Stimulated activated naive CD8-positive, alpha-beta T cell treated with anti-CD3 and anti-CD28 coated beads, Interleukin-15, Interleukin-2, amounts not matched to agents 100 ng/mL and 50 ng/mL, for 24 hours (primary cell): ENCODE data around the gene TP73.

Experiments
- H3K27ac Mint-ChIP-seq: one replicate; pipeline ENCODE4 v1.8.0; 2021; ENCODE audit warnings: mild to moderate bottlenecking, mixed read lengths
- H3K27me3 Mint-ChIP-seq: one replicate; pipeline ENCODE4 v1.8.0; 2021; ENCODE audit warnings: mixed read lengths
- H3K36me3 Mint-ChIP-seq: one replicate; pipeline ENCODE4 v1.8.0; 2021; ENCODE audit warnings: low read depth, mixed read lengths
- H3K4me1 Mint-ChIP-seq: one replicate; pipeline ENCODE4 v1.8.0; 2021; ENCODE audit warnings: low read depth, mixed read lengths
- H3K4me3 Mint-ChIP-seq: one replicate; pipeline ENCODE4 v1.8.0; 2021; ENCODE audit warnings: mild to moderate bottlenecking, mixed read lengths
- H3K9me3 Mint-ChIP-seq: one replicate; pipeline ENCODE4 v1.8.0; 2021; ENCODE audit warnings: mixed read lengths

Gene TP73

GRCh38 chr1:3772715-3773571, 120.6 kb downstream of the TP73 start, which contains the start of gene SMIM1:
SMIM1 (plus strand) TSS chr1:3772749; CDS start chr1:3775374, 2,625 bp downstream.
- Mint-ChIP-seq H3K27ac (peak within 1 kb of the TSS; percentile 65), H3K27me3 (no peaks in the 10 kb centered on the region), H3K4me1 (peaks cover 14% of the 10 kb centered on the region), H3K9me3 (no peaks in the 10 kb centered on the region), H3K36me3 (no peaks in the 10 kb centered on the region), H3K4me3 (peak within 1 kb of the TSS; percentile 73)

- Mint-ChIP-seq H3K36me3 (no peaks in the 10 kb centered on the region), H3K27ac (no peak overlapping the region), H3K4me3 (no peak overlapping the region)
Observed at GRCh38 chr1:3773572-3774275, 121.4 kb downstream of the TP73 start.

GRCh38 chr1:3774276-3774945, 122.1 kb downstream of the TP73 start:
- Mint-ChIP-seq H3K27me3 (no peaks in the 10 kb centered on the region), H3K4me1 (peaks cover 14% of the 10 kb centered on the region), H3K9me3 (no peaks in the 10 kb centered on the region), H3K4me3 (no peak overlapping the region), H3K27ac (no peak overlapping the region), H3K36me3 (no peaks in the 10 kb centered on the region)

More at GRCh38 chr1:3773572-3774275, 121.4 kb downstream of the TP73 start:
- no peaks in the 10 kb centered on the region for H3K9me3 Mint-ChIP-seq
- H3K4me1 Mint-ChIP-seq: peaks cover 14% of the 10 kb centered on the region
- no peaks in the 10 kb centered on the region for H3K27me3 Mint-ChIP-seq

- peaks cover 14% of the 10 kb centered on the region for H3K4me1 Mint-ChIP-seq
Observed at GRCh38 chr1:3774946-3775489, 122.7 kb downstream of the TP73 start.

GRCh38 chr1:3775490-3776230, 123.3 kb downstream of the TP73 start:
- peaks cover 14% of the 10 kb centered on the region for H3K4me1 Mint-ChIP-seq
- H3K27ac Mint-ChIP-seq: no peak overlapping the region
- H3K27me3 Mint-ChIP-seq: no peaks in the 10 kb centered on the region
- peaks cover 12% of the 10 kb centered on the region for H3K36me3 Mint-ChIP-seq
- no peak overlapping the region for H3K4me3 Mint-ChIP-seq
- H3K9me3 Mint-ChIP-seq: no peaks in the 10 kb centered on the region

More at GRCh38 chr1:3774946-3775489, 122.7 kb downstream of the TP73 start:
- Mint-ChIP-seq H3K9me3 (no peaks in the 10 kb centered on the region), H3K4me3 (no peak overlapping the region), H3K27ac (no peak overlapping the region), H3K36me3 (peaks cover 5% of the 10 kb centered on the region), H3K27me3 (no peaks in the 10 kb centered on the region)

- H3K4me1 Mint-ChIP-seq: peaks cover 9% of the 10 kb centered on the region
- no peak overlapping the region for H3K4me3 Mint-ChIP-seq
- H3K36me3 Mint-ChIP-seq: peaks cover 19% of the 10 kb centered on the region
- H3K27ac Mint-ChIP-seq: no peak overlapping the region
- H3K27me3 Mint-ChIP-seq: no peaks in the 10 kb centered on the region
- H3K9me3 Mint-ChIP-seq: no peaks in the 10 kb centered on the region
Observed at GRCh38 chr1:3776231-3776961, 124.1 kb downstream of the TP73 start.

- H3K4me3 Mint-ChIP-seq: no peak overlapping the region
- no peaks in the 10 kb centered on the region for H3K9me3 Mint-ChIP-seq
- no peak overlapping the region for H3K27ac Mint-ChIP-seq
- H3K36me3 Mint-ChIP-seq: peaks cover 25% of the 10 kb centered on the region
- H3K4me1 Mint-ChIP-seq: peaks cover 4% of the 10 kb centered on the region
- H3K27me3 Mint-ChIP-seq: no peaks in the 10 kb centered on the region
Observed at GRCh38 chr1:3777078-3777547, 124.8 kb downstream of the TP73 start.

GRCh38 chr1:3777647-3778589, 125.6 kb downstream of the TP73 start:
- no peak overlapping the region for H3K27ac Mint-ChIP-seq
- H3K36me3 Mint-ChIP-seq: peaks cover 31% of the 10 kb centered on the region
- H3K27me3 Mint-ChIP-seq: no peaks in the 10 kb centered on the region
- no peaks in the 10 kb centered on the region for H3K9me3 Mint-ChIP-seq
- no peak overlapping the region for H3K4me3 Mint-ChIP-seq
- H3K4me1 Mint-ChIP-seq: peaks cover 4% of the 10 kb centered on the region

- Mint-ChIP-seq H3K27ac (no peak overlapping the region), H3K27me3 (no peaks in the 10 kb centered on the region), H3K4me3 (no peak overlapping the region), H3K36me3 (peaks cover 36% of the 10 kb centered on the region), H3K4me1 (peaks cover 4% of the 10 kb centered on the region), H3K9me3 (no peaks in the 10 kb centered on the region)
Observed at GRCh38 chr1:3778590-3779264, 126.4 kb downstream of the TP73 start.

GRCh38 chr1:3779265-3779911, 127.1 kb downstream of the TP73 start:
- Mint-ChIP-seq H3K4me1 (peaks cover 4% of the 10 kb centered on the region), H3K36me3 (peaks cover 43% of the 10 kb centered on the region), H3K27ac (no peak overlapping the region), H3K9me3 (no peaks in the 10 kb centered on the region), H3K4me3 (no peak overlapping the region), H3K27me3 (no peaks in the 10 kb centered on the region)

GRCh38 chr1:3779912-3780416, 127.6 kb downstream of the TP73 start:
- Mint-ChIP-seq H3K4me1 (peaks cover 4% of the 10 kb centered on the region), H3K9me3 (no peaks in the 10 kb centered on the region), H3K4me3 (no peak overlapping the region), H3K27me3 (no peaks in the 10 kb centered on the region), H3K36me3 (peaks cover 46% of the 10 kb centered on the region), H3K27ac (no peak overlapping the region)

GRCh38 chr1:3780901-3781300, 128.6 kb downstream of the TP73 start:
- no peak overlapping the region for H3K4me3 Mint-ChIP-seq
- peaks cover under 1% of the 10 kb centered on the region for H3K4me1 Mint-ChIP-seq
- no peaks in the 10 kb centered on the region for H3K27me3 Mint-ChIP-seq
- no peaks in the 10 kb centered on the region for H3K9me3 Mint-ChIP-seq
- H3K27ac Mint-ChIP-seq: no peak overlapping the region
- peaks cover 51% of the 10 kb centered on the region for H3K36me3 Mint-ChIP-seq
